Omental fat pad (tissue), 4 donors: Measurements from ENCODE around the gene PYM1. TPM values are rescaled to one million over a fixed set of nuclear protein-coding genes. Genes with fewer than 3 reads are reported as not detected.

Experiments
- ATAC-seq: fragments of 150-250 bp; one replicate; pipeline ENCODE4 v1.9.1; 2016; ENCODE audit warnings: mild to moderate bottlenecking, moderate library complexity; ENCODE audit not compliant: low FRiP score
- DNase-seq: peaks from one replicate; pipeline ENCODE4 v3.0.0-alpha.2; 2019; ENCODE audit warnings: low spot score
- total RNA-seq, 4 donors: library from RNA; depleted of rRNA; stranded (reverse); fragments of >200 nt; gene quantifications; one replicate each; pipeline ENCODE4 v1.1.0, GENCODE V29; 2016
- TF ChIP-seq, protein P1 (sequence below), 3 donors: fragments of 450-650 bp; IDR thresholded peaks; one replicate each; pipeline ENCODE4 v1.5.1; 2016 to 2017; ENCODE audit warnings: antibody characterized with exemption in 3 of 3, mild to moderate bottlenecking in 3 of 3, moderate library complexity in 2 of 3

PYM1 gene
- total RNA-seq, 4 donors from 2014 or later = 28.2 to 37.6 (median 29.8) TPM

GRCh38 chr12:55957106-55957859, 29.6 kb upstream of the PYM1 start:
- TF ChIP-seq, protein P1, sequence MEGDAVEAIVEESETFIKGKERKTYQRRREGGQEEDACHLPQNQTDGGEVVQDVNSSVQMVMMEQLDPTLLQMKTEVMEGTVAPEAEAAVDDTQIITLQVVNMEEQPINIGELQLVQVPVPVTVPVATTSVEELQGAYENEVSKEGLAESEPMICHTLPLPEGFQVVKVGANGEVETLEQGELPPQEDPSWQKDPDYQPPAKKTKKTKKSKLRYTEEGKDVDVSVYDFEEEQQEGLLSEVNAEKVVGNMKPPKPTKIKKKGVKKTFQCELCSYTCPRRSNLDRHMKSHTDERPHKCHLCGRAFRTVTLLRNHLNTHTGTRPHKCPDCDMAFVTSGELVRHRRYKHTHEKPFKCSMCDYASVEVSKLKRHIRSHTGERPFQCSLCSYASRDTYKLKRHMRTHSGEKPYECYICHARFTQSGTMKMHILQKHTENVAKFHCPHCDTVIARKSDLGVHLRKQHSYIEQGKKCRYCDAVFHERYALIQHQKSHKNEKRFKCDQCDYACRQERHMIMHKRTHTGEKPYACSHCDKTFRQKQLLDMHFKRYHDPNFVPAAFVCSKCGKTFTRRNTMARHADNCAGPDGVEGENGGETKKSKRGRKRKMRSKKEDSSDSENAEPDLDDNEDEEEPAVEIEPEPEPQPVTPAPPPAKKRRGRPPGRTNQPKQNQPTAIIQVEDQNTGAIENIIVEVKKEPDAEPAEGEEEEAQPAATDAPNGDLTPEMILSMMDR (IDR thresholded peaks at IDR 0.05) = no peak
- no peak for DNase-seq
- no peak for ATAC-seq

GRCh38 chr12:55955800-55956508, 28.3 kb upstream of the PYM1 start:
- TF ChIP-seq, protein P1 (IDR thresholded peaks at IDR 0.05) = no peak
- DNase-seq = no peak
- ATAC-seq = peak; percentile 86

- DNase-seq = no peak
- no peak for ATAC-seq
- TF ChIP-seq, protein P1 (IDR thresholded peaks at IDR 0.05) = no peak
These were observed 27.6 kb upstream of the PYM1 start for GRCh38 chr12:55955344-55955743.

GRCh38 chr12:55946553-55946952, 18.9 kb upstream of the PYM1 start:
- ATAC-seq (no peak), DNase-seq (no peak)
- TF ChIP-seq, protein P1 (IDR thresholded peaks at IDR 0.05) = no peak

DNA sequence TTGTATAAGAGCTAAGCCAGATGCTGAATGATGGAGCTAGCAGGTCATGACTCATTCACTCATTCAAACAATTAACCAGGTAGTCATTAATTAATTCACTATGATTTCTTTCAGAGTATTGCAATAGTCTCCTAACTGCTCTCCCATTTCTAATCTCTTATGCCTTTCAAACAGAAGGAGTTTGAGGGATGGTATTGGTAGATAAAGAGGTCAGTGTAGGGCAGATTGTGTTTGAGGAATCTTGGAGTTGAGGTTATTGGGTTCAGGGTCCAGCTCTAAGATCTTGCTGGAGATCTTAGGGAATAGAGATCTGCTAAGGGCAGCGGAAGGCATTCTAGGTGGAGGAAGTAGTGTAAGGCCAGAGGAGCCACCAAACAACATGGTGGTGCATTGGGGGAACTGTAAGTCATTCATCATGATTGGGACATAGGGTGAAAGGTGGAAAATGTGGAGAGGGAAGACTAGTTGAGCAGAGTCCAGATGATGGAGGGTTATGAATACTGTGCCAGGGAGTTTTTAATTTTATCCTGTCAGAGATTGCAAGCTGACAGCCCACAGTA, 15.0 kb upstream of the PYM1 start:
- TF ChIP-seq, protein P1 (IDR thresholded peaks at IDR 0.05) = no peak
- DNase-seq = no peak
- ATAC-seq = no peak

GRCh38 chr12:55942055-55942454, 14.4 kb upstream of the PYM1 start:
- no peak for DNase-seq
- TF ChIP-seq, protein P1 (IDR thresholded peaks at IDR 0.05) = no peak
- no peak for ATAC-seq
